HUES6 (cell line): ENCODE measurements around the gene TMEM151A.

Experiments
- H3K27ac ChIP-seq: 2 replicates; pipeline ENCODE4 v1.7.0; 2013; ENCODE audit warnings: low read depth, mild to moderate bottlenecking, low read length, inconsistent platforms
- H3K27me3 ChIP-seq: 2 replicates; pipeline ENCODE4 v1.6.1; 2013; ENCODE audit warnings: low read length; ENCODE audit not compliant: control insufficient read depth, insufficient read depth
- H3K36me3 ChIP-seq: 2 replicates; pipeline ENCODE4 v1.6.1; 2013; ENCODE audit warnings: low read length; ENCODE audit not compliant: control insufficient read depth, insufficient read depth
- H3K4me1 ChIP-seq: 2 replicates; pipeline ENCODE4 v1.6.1; 2013; ENCODE audit warnings: low read length; ENCODE audit not compliant: control insufficient read depth, insufficient read depth
- H3K4me3 ChIP-seq: 2 replicates; pipeline ENCODE4 v1.5.1; 2013; ENCODE audit warnings: low read depth, low read length
- H3K9ac ChIP-seq: one replicate; pipeline ENCODE4 v1.6.1; 2013; ENCODE audit warnings: mild to moderate bottlenecking, low read length
- H3K9me3 ChIP-seq: 2 replicates; pipeline ENCODE4 v1.6.1; 2013; ENCODE audit warnings: low read depth, low read length; ENCODE audit not compliant: control insufficient read depth, insufficient read depth

Gene TMEM151A

GRCh38 chr11:66259956-66260355 lies 31.7 kb upstream of the TMEM151A start:
- Histone ChIP-seq H3K27me3 (no peaks in the 10 kb centered on the region), H3K36me3 (peaks cover 50% of the 10 kb centered on the region), H3K27ac (no peak overlapping the region), H3K9ac (no peak overlapping the region), H3K9me3 (no peaks in the 10 kb centered on the region), H3K4me3 (no peak overlapping the region), H3K4me1 (peaks cover 7% of the 10 kb centered on the region; the same call in 1 of the 2 replicates)

GRCh38 chr11:66261578-66261977 lies 30.1 kb upstream of the TMEM151A start:
- H3K36me3 ChIP-seq, result peaks cover 61% of the 10 kb centered on the region

GRCh38 chr11:66262191-66262590 lies 29.5 kb upstream of the TMEM151A start:
- H3K27me3 ChIP-seq, result no peaks in the 10 kb centered on the region
- no peak overlapping the region for H3K27ac ChIP-seq
- H3K9ac ChIP-seq, result no peak overlapping the region
- peaks cover 61% of the 10 kb centered on the region for H3K36me3 ChIP-seq
- no peak overlapping the region for H3K4me3 ChIP-seq
- H3K4me1 ChIP-seq, result no peaks in the 10 kb centered on the region
- H3K9me3 ChIP-seq, result no peaks in the 10 kb centered on the region

More at GRCh38 chr11:66261578-66261977, 30.1 kb upstream of the TMEM151A start:
- Histone ChIP-seq H3K9me3 (no peaks in the 10 kb centered on the region), H3K4me3 (no peak overlapping the region), H3K9ac (no peak overlapping the region), H3K27ac (no peak overlapping the region), H3K27me3 (no peaks in the 10 kb centered on the region), H3K4me1 (peaks cover 3% of the 10 kb centered on the region; the same call in 1 of the 2 replicates)

- no peaks in the 10 kb centered on the region for H3K4me1 ChIP-seq
- H3K9me3 ChIP-seq, result no peaks in the 10 kb centered on the region
- peaks cover 61% of the 10 kb centered on the region for H3K36me3 ChIP-seq
- H3K27ac ChIP-seq, result no peak overlapping the region
- no peaks in the 10 kb centered on the region for H3K27me3 ChIP-seq
- H3K4me3 ChIP-seq, result no peak overlapping the region
- H3K9ac ChIP-seq, result no peak overlapping the region
These were observed 29.0 kb upstream of the TMEM151A start for GRCh38 chr11:66262696-66263095.

GRCh38 chr11:66263231-66263630 lies 28.5 kb upstream of the TMEM151A start:
- Histone ChIP-seq H3K27me3 (no peaks in the 10 kb centered on the region), H3K36me3 (peaks cover 61% of the 10 kb centered on the region), H3K9ac (no peak overlapping the region), H3K4me1 (no peaks in the 10 kb centered on the region), H3K27ac (no peak overlapping the region), H3K4me3 (no peak overlapping the region), H3K9me3 (no peaks in the 10 kb centered on the region)

- no peaks in the 10 kb centered on the region for H3K9me3 ChIP-seq
- no peak overlapping the region for H3K27ac ChIP-seq
- H3K9ac ChIP-seq, result no peak overlapping the region
- no peaks in the 10 kb centered on the region for H3K4me1 ChIP-seq
- H3K4me3 ChIP-seq, result no peak overlapping the region
- H3K36me3 ChIP-seq, result peaks cover 61% of the 10 kb centered on the region
- H3K27me3 ChIP-seq, result no peaks in the 10 kb centered on the region
These were observed 27.9 kb upstream of the TMEM151A start for GRCh38 chr11:66263785-66264184.

- Histone ChIP-seq H3K4me3 (no peak overlapping the region), H3K27ac (no peak overlapping the region), H3K36me3 (peaks cover 61% of the 10 kb centered on the region), H3K9me3 (no peaks in the 10 kb centered on the region), H3K9ac (no peak overlapping the region), H3K4me1 (no peaks in the 10 kb centered on the region), H3K27me3 (no peaks in the 10 kb centered on the region)
These were observed 27.3 kb upstream of the TMEM151A start for GRCh38 chr11:66264383-66264782.

GRCh38 chr11:66264914-66265313 lies 26.8 kb upstream of the TMEM151A start:
- Histone ChIP-seq H3K4me3 (no peak overlapping the region), H3K27me3 (no peaks in the 10 kb centered on the region), H3K9me3 (no peaks in the 10 kb centered on the region), H3K36me3 (peaks cover 57% of the 10 kb centered on the region), H3K4me1 (no peaks in the 10 kb centered on the region), H3K27ac (no peak overlapping the region), H3K9ac (no peak overlapping the region)

- Histone ChIP-seq H3K4me1 (no peaks in the 10 kb centered on the region), H3K36me3 (peaks cover 52% of the 10 kb centered on the region), H3K27ac (no peak overlapping the region), H3K9ac (no peak overlapping the region), H3K4me3 (no peak overlapping the region), H3K9me3 (no peaks in the 10 kb centered on the region), H3K27me3 (no peaks in the 10 kb centered on the region)
These were observed 25.9 kb upstream of the TMEM151A start for GRCh38 chr11:66265531-66266377.

GRCh38 chr11:66266378-66267038 lies 25.2 kb upstream of the TMEM151A start:
- Histone ChIP-seq H3K27ac (no peak overlapping the region), H3K9ac (no peak overlapping the region), H3K4me3 (peak overlapping the region; percentile 75; the same call in 1 of the 2 replicates), H3K9me3 (no peaks in the 10 kb centered on the region), H3K27me3 (no peaks in the 10 kb centered on the region), H3K4me1 (no peaks in the 10 kb centered on the region), H3K36me3 (peaks cover 45% of the 10 kb centered on the region)

- H3K9me3 ChIP-seq, result no peaks in the 10 kb centered on the region
- peak overlapping the region; percentile 75 for H3K4me3 ChIP-seq
- H3K27ac ChIP-seq, result no peak overlapping the region
- H3K36me3 ChIP-seq, result peaks cover 45% of the 10 kb centered on the region
- H3K27me3 ChIP-seq, result no peaks in the 10 kb centered on the region
- peak overlapping the region; percentile 7 for H3K9ac ChIP-seq
- H3K4me1 ChIP-seq, result no peaks in the 10 kb centered on the region
These were observed 24.7 kb upstream of the TMEM151A start for GRCh38 chr11:66267039-66267378.
